NCI-H748 (cell line): Measurements from ENCODE around the gene NDST3.

Experiments used
- DNase-seq: peaks from one replicate; lab custom pipeline; 2025; ENCODE audit not compliant: unreplicated experiment; lab: John Stamatoyannopoulos, UW

Gene NDST3

DNA sequence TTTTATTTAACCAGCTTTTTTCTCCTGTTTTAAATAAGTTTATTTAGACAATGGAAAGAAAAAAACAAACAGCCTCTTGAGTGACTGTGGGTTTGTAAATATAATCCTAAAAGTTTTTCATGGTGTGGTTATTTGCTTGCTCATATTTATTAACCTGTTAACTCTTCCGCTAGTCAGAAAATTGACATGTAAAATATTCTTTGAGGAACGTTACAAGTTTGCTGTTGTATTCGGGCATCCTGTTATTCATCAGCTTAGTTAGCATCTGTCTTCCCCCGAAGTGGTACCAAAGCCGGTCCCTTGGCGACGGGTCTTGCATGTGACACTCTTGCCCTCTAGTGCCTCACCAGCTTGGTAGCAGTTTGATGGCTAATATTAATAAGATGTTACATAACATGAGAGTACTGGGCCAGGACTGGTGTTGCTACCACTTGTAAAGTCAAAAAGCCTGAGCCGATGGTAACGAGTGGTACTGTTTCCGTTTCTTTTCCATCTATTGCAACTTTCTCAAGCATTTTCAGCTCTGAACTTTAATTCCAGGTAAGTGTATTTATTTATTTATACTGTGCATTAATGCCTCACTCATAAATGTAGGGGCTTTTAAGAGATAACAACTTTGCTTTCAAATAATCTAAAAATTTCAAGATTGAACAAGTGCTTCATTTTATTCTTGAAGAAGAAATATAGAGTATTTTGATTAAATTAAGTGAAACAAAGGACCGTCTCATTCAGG, at the start of gene NDST3:
NDST3 (plus strand) TSS at position 434 of the 733 bp plus-strand sequence. CDS start 19,425 bp downstream, outside the sequence.
- peak; percentile 91 for DNase-seq

DNA sequence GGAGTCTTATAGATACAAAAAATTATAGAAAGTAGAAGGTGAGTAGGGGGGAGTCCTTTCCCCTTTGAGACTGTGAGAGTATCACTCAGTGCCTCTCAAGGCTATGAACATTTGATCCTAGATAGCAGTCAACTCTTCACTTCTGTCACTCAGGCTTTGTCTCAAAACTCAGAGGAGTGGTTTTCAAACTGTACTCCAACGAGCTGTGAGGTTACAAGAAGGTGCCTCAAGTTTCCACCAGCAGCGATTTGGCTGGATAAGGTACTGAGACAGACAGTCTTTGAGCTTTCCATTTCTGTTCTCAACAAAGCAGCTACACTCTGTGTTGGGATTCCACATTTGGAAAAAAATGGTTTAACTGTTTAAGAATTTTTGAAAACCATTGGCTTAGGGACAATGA, 48.0 kb upstream of the NDST3 start:
- no peak for DNase-seq

DNA sequence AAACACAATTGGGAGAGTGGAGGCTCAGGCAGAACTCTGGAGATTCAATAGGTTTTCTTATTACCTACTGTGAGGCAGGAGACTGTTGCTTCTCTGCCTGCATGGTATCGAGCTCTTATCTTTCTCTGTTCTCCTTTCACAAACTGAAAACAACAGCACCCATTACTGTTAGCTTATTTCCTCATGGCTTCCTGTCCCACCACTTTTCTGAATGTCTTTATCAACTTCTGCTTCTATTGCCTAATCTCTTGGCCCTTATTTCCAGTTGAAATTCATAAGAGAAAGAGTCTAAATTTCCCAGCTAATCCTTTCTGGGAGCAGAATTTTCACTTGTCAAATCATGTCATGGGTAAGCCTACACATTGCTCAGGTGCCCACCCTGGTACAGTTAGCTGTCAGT, 46.8 kb upstream of the NDST3 start:
- DNase-seq = no peak

DNA sequence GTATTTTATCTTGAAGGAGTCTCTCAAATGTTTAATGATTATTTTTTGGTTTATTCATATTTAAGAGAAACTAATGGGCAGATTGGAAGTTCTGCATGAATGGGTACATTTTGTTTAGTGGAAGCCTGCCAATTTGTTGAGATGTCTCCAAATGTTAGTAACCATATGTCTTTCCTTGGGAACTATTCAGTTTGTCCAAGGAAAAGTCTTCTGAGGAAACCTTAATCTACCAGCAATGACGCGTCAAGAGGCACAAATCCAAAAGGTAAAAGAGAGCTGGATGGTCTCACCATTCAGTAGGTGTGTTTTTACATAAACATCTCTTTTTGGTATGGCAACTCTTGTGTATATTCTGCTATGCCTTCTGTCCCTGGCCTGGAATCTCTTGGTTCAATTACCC, 37.4 kb upstream of the NDST3 start:
- DNase-seq = no peak

- no peak for DNase-seq
These were observed 30.2 kb upstream of the NDST3 start for GRCh38 chr4:118004088-118004487.

DNA sequence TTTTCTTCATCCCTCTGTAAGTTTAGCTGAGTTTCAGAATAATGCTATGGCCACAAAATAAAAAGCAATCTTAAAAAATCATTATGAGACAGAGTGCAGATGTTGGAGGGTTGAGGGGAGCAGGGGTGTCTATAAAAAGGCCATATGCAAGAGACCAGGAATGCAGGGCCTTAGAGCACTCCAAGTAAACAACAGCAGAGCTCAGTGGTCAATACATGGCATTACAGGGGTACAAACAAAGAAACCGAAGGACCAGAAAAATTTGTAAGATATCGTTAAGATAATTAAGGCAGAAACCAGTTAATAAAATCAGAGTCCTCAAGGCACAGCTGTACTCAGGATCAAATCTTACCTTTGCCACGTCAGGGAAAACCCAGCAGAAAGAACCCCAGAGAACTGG, 28.4 kb upstream of the NDST3 start:
- DNase-seq = no peak

DNA sequence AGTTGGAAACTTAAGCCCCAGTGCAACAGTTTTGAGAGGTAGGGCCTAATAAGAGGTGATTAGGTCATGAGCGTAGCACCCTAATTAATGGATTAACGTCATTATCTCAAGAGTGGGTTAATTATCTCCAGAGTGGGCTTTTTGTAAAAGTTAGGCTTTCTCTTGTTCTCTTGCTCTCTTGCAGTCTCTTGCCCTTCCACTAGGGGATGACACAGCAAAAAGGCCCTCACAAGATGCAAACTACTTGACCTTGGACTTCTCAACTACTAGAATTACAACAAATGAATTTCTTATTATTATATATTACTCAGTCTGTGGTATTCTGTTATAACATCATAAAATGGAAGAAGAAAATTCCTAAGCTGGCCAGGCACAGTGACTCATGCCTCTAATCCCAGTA, 22.1 kb upstream of the NDST3 start:
- no peak for DNase-seq

DNA sequence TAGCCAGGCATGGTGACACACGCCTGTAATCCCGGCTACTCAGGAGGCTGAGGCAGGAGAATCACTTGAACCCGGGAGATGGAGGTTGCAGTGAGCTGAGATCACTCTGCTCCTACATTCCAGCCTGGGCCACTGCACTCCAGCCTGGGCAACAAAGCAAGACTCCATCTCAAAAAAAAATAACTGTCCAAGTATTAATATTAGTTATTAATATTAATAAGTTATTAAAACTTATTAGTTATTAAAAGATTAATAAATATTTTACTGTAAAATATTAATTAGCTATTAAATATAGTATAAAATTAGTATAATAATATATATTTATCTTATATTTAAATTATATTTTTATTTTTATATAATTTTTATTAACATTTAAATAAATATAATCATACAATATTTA, 19.5 kb upstream of the NDST3 start:
- no peak for DNase-seq

- peak; percentile 32 for DNase-seq
These were observed 15.7 kb upstream of the NDST3 start for GRCh38 chr4:118018381-118019145.

- DNase-seq = no peak
These were observed 7.5 kb upstream of the NDST3 start for GRCh38 chr4:118026806-118027205.

DNA sequence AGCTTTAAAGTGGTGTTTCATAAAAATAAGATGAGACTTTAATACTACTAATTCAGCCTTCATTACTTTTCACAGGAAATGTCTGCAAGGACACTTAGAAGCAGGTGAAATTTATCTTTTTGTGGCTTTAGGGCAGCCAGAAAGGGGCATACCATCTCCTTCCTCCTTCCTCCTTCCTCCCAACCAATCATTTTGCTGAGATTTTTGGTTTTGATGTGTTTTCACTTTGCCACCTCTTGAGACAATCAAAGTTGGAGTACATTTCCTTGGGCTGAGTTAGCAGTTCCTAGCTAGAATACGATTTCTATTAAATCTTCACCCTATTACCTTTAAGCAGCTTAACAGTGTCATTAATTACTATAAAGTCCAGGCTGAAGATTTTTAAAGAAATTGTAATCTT, 5.1 kb upstream of the NDST3 start:
- DNase-seq = no peak

GRCh38 chr4:118032691-118033090, 1.6 kb upstream of the NDST3 start:
- DNase-seq = peak; percentile 45

GRCh38 chr4:118033148-118034052, 886 bp upstream of the NDST3 start:
- DNase-seq = peak; percentile 78

DNA sequence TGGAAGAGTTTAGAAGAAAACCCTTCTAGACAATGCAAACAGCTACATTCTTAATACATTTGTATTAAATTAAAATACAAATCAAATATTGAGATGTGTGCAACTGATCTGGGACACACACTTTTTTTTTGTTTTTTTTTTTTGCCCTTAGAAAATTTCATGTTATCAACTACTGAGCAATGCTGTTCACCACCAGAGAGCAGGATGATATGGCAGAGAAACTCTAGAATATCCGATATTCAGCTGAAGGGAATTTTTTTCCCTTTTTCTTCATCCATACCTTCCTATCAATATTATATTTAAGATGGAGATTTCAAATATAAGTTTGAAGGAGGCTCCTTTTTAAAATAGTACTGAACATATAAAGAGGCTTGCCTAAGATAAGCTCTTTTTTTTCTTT, 1.0 kb downstream of the NDST3 start:
- DNase-seq = peak; percentile 0

- DNase-seq = peak; percentile 26
These were observed 2.0 kb downstream of the NDST3 start for GRCh38 chr4:118036336-118036735.

- DNase-seq = no peak
These were observed 3.7 kb downstream of the NDST3 start for GRCh38 chr4:118037955-118038354.

GRCh38 chr4:118046323-118046722, 12.0 kb downstream of the NDST3 start:
- no peak for DNase-seq

GRCh38 chr4:118047043-118047442, 12.8 kb downstream of the NDST3 start:
- no peak for DNase-seq

- no peak for DNase-seq
These were observed 24.7 kb downstream of the NDST3 start for GRCh38 chr4:118058955-118059354.

DNA sequence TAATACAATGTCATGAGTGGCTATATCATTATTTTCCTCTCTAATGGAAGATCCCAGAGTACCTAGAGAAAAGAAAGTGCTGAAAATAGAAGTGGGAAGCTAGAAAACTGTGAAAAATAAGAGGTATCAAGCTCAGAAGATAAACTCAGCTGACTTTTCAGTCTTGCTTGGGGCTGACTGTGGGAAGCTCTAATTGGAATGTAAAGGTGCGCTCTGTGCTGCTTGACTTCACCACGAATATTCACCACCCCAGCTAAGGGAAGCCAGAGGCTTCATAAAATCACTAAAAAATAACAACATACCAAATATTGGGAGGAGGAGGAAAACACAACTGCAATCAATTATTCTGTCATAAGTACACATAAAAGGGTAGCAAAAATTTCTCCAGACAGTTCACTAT, 25.1 kb downstream of the NDST3 start:
- no peak for DNase-seq

DNA sequence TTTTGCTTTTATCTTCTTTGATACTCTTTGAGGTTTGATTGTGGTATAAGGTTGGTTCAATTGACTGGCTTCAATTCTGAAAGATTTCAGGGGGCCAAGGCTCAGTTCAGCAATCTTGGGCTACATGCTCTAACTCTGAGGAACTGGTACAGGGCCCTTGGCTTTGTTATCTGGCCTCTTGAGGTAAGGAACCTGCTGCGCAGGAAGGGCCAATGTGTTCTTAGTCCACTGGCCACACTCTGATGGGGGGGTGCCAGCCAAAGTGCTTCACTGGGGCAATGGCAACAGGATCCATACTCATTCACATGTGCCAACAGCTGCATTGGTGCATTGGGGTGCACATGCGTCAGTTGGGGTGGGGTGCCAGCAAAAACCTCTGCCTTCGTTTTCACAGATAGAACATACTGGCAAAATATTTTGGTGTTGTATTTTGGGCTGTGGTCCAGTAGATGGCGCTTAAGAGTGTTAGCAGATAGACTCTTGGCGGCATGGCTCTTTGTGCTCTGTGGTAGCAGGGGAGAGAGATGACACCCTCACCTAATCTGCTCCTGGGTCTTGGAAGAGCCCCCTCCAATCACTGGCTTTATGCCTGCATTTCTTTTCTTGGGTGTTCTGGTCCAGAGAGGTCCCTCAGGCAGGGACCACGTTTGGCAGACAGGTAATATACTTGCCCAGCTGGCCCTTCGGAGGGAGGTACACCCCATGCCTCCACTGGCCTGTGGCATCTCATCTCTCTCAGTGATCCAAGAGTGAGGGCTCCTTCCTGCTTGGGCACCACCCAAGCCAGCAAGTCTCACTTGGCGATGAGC, 42.9 kb downstream of the NDST3 start:
- peak; percentile 38 for DNase-seq
